OCI-LY1 (cell line): ENCODE measurements around the gene TRIM77.
"Not testable (repeated sequence)": the region's sequence is repeated elsewhere in the genome, so short reads cannot be mapped to it uniquely, and the experiment has no call there.

Experiments
- CTCF ChIP-seq: fragments of 200-600 bp; sonication (generic), shearing (Covaris generic); IDR thresholded peaks from 2 replicates; pipeline ENCODE4 v1.5.1; 2017; ENCODE audit warnings: mild to moderate bottlenecking, antibody characterized with exemption, low read length, moderate library complexity, mixed read lengths
- EZH2 ChIP-seq: fragments of 200-600 bp; sonication (generic), shearing (Covaris generic); IDR thresholded peaks from 2 replicates; pipeline ENCODE4 v1.8.0; 2017; ENCODE audit warnings: borderline replicate concordance, mixed run types, mild to moderate bottlenecking, antibody characterized with exemption, low read length, moderate library complexity, mixed read lengths

GRCh38 chr11:89669586-89669985 lies 40.5 kb upstream of the TRIM77 start:
- not testable (repeated sequence) for TF ChIP-seq CTCF, EZH2
